Upper lobe of right lung (tissue), 1 donor: Measurements from ENCODE around the gene PREP. TPM values are rescaled to one million over a fixed set of nuclear protein-coding genes. Genes with fewer than 3 reads are reported as not detected.

Source experiments
- ATAC-seq: fragments of 200-7000 bp; cut with Tn5 transposase; one replicate; pipeline ENCODE4 v1.9.1; 2020; ENCODE audit warnings: mild to moderate bottlenecking, moderate library complexity
- DNase-seq: peaks from one replicate; pipeline ENCODE4 v3.0.0-alpha.2; 2020
- H3K27ac ChIP-seq: fragments of 200-600 bp; one replicate; pipeline ENCODE4 v1.8.0; 2022
- H3K27me3 ChIP-seq: fragments of 200-600 bp; one replicate; pipeline ENCODE4 v1.8.0; 2022; ENCODE audit warnings: mild to moderate bottlenecking
- H3K36me3 ChIP-seq: fragments of 200-600 bp; one replicate; pipeline ENCODE4 v1.8.0; 2022
- H3K4me1 ChIP-seq: fragments of 200-600 bp; one replicate; pipeline ENCODE4 v1.8.0; 2022
- H3K4me3 ChIP-seq: fragments of 200-600 bp; one replicate; pipeline ENCODE4 v1.8.0; 2022; ENCODE audit warnings: mild to moderate bottlenecking
- H3K9me3 ChIP-seq: fragments of 200-600 bp; one replicate; pipeline ENCODE4 v1.8.0; 2022
- CTCF ChIP-seq: fragments of 200-600 bp; IDR thresholded peaks from one replicate; pipeline ENCODE4 v1.8.0; 2022; ENCODE audit warnings: antibody characterized with exemption
- intact Hi-C: fragments of 100-400 bp; cut with DNase I; formaldehyde crosslinking; loops from one replicate; pipeline ENCODE4 v1.11.0; 2022
- total RNA-seq: library from RNA; stranded (reverse); fragmentation: NEBNext Ultra II Directional; extraction: Animal tissue kit (Norgen Biotek cat#: 25700); gene quantifications from one replicate; pipeline ENCODE4 v1.2.1, GENCODE V29; 2021
- donor health status: DM: no; HTN: yes; CAD: no; lungs with severe emphysema.

PREP gene
- total RNA-seq, 1 donor from 2014 or later, result 32.9 TPM

DNA sequence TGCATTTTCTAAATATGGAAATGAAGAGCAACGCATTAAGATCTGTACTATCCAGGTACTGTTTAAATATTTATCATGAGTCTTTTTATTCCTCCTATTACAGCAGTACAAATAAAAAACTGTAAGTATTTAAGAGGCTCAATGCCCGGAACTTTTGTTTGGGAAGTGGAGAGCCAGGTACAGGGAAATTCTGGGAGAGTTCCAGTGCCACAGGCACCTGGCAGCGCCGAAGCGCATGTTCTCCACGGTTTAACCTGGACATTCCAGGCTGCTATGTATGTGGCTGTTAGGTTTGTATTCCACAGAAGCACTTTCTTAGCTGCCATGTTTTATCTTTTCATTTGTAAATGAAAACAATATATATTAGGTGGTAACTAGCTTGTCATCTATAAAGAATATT lies 81.7 kb downstream of the PREP start:
- peaks cover 44% of the 10 kb centered on the region for H3K36me3 ChIP-seq
- no peaks in the 10 kb centered on the region for H3K27me3 ChIP-seq
- no peak overlapping the region for H3K4me3 ChIP-seq
- no peak for TF ChIP-seq CTCF
- DNase-seq, result no peak
- intact Hi-C loops, result no loop called here
- H3K9me3 ChIP-seq, result no peaks in the 10 kb centered on the region
- H3K4me1 ChIP-seq, result no peaks in the 10 kb centered on the region
- peak; percentile 63 for ATAC-seq
- no peak overlapping the region for H3K27ac ChIP-seq

- intact Hi-C loops, result no loop called here
- Histone ChIP-seq H3K27me3 (no peaks in the 10 kb centered on the region), H3K27ac (no peak overlapping the region), H3K4me1 (no peaks in the 10 kb centered on the region), H3K9me3 (no peaks in the 10 kb centered on the region), H3K4me3 (no peak overlapping the region), H3K36me3 (peaks cover 48% of the 10 kb centered on the region)
- TF ChIP-seq CTCF, result no peak
- DNase-seq, result no peak
- ATAC-seq, result no peak
These were observed 82.1 kb downstream of the PREP start for GRCh38 chr6:105320765-105321164.

DNA sequence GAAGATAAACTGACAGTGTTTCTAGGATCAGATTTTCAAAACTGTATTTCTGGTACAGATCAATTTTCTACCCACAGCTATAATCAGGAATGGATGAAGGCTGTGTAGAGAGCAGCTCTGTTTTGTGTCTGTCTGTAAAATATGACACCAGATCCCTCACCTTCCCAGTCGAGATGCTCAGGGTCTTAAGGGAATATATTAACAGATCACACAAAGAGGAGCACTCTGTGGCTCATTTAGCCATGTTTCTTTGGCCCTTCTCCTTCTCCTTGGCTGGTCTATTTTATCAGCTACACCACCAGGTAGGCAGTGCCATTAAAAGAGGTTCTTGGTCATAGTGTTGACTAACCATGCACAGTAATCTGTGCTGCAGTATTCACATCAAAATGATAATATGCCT lies 82.6 kb downstream of the PREP start:
- intact Hi-C loops, result no loop called here
- no peaks in the 10 kb centered on the region for H3K9me3 ChIP-seq
- H3K27me3 ChIP-seq, result no peaks in the 10 kb centered on the region
- ATAC-seq (no peak), DNase-seq (no peak)
- no peak overlapping the region for H3K4me3 ChIP-seq
- H3K4me1 ChIP-seq, result no peaks in the 10 kb centered on the region
- H3K36me3 ChIP-seq, result peaks cover 51% of the 10 kb centered on the region
- H3K27ac ChIP-seq, result no peak overlapping the region
- no peak for TF ChIP-seq CTCF

DNA sequence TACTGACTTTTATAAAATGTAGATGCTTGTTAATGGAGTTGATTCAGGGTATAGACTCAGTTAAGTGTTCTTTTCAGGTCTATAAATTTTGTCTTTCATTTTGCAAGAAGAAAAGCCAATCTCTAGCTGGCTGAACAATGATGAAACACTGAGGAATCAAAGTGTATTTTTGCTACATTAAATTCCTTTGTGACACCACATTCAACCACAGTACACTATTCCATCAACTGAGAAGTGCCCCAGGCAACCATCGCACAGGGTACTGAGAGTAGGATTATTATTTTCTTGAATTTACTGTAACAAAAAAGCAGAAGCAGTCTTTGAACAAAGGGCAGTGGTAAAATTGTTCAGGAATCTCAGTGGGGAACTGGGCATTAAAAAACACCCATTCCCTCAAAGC lies 83.6 kb downstream of the PREP start:
- no peaks in the 10 kb centered on the region for H3K4me1 ChIP-seq
- no peaks in the 10 kb centered on the region for H3K9me3 ChIP-seq
- no peaks in the 10 kb centered on the region for H3K27me3 ChIP-seq
- no peak for TF ChIP-seq CTCF
- intact Hi-C loops, result no loop called here
- DNase-seq (no peak), ATAC-seq (no peak)
- H3K36me3 ChIP-seq, result peaks cover 54% of the 10 kb centered on the region
- no peak overlapping the region for H3K27ac ChIP-seq
- no peak overlapping the region for H3K4me3 ChIP-seq

- no peaks in the 10 kb centered on the region for H3K27me3 ChIP-seq
- H3K36me3 ChIP-seq, result peaks cover 50% of the 10 kb centered on the region
- intact Hi-C loops, result no loop called here
- no peak overlapping the region for H3K27ac ChIP-seq
- H3K9me3 ChIP-seq, result no peaks in the 10 kb centered on the region
- no peak for DNase-seq
- no peak for ATAC-seq
- TF ChIP-seq CTCF, result no peak
- no peaks in the 10 kb centered on the region for H3K4me1 ChIP-seq
- H3K4me3 ChIP-seq, result no peak overlapping the region
These were observed 84.2 kb downstream of the PREP start for GRCh38 chr6:105318660-105319059.
